Activated T-helper 1 cell treated with anti-CD3 and anti-CD28 coated beads, Interleukin-2, amount 50 U/mL, for 16 hours (primary cell): Measurements from ENCODE around the gene RBP3.

ENCODE experiments used
- DNase-seq, 2 donors: peaks; one replicate each; pipeline ENCODE4 v3.0.0-alpha.2; 2020; ENCODE audit warnings: low read depth in 1 of 2, low spot score in 1 of 2

RBP3 gene

DNA sequence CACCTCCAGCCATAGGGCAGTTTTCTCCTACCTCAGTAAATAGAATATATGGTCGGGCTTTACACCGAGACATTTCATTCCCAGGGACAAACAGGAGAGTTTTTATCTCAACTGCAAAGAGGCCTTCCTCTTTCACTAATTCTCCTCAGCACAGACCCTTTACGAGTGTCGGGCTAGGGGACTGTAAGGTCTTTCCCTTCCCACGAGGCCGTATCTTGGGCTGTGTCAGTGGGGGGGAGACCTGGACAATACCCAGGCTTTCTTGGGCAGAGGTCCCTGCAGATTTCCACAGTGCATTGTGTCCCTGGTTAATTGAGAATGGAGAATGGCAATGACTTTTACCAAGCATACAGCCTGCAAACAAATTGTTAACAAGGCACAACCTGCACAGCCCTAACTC, 49.1 kb downstream of the RBP3 start:
- no peak for DNase-seq

DNA sequence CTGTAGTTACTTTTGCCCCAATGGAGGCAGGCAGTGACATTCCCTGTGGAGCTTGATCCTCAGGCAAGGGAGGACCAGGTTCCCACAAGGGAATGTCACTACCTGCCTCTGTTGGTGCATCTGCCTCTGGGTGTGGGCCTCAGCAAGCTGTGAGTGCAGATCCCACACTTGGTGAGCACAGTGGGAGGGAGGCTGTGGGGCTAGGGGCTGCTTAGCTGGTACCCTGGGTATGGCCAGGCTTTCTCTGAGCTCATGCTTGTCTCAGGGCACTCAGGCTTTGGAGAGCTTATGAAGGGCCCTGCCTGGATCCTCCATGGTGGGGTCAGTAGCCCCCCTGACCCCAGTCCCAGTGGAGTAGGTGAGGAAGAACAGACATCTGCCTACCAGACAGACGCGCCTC, 52.1 kb downstream of the RBP3 start:
- DNase-seq: no peak

DNA sequence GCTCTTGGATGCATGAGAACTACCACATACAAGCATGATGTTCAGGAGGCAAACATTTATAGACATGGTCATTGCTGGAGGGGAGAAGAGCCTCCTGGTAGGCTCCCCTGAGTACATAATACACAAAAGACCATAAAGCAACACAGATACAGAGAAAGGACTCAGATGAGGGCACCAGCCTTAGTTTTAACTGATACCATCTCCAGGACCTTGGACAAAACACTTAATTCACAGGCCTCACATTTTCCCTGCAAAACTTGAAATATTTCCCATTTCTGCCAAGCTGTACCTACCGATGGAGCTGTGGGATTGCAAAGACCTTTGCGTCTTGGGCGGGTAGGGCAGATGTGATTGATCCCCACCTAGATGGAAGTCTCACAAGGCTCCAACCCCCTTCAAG, 52.6 kb downstream of the RBP3 start:
- DNase-seq: no peak

DNA sequence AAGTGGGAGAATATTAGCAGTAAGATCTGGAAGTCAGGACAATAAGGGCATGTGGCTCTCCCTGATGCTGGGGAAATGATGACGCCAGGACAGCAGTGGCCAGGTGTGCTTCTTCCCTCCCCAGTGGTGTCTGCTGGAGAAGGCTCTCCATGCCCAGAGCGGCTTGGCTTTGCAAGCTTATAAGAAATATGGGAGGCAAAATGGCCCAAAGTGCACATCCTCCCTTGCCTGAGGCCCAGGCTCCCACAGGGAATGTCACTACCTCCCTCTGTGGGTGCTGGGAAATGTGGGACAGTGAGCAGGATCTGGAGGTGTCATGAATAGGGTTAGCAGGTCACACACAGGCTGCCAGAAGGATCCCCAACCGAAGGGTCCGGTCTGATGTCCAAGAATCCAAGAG, 53.0 kb downstream of the RBP3 start:
- DNase-seq: no peak

DNA sequence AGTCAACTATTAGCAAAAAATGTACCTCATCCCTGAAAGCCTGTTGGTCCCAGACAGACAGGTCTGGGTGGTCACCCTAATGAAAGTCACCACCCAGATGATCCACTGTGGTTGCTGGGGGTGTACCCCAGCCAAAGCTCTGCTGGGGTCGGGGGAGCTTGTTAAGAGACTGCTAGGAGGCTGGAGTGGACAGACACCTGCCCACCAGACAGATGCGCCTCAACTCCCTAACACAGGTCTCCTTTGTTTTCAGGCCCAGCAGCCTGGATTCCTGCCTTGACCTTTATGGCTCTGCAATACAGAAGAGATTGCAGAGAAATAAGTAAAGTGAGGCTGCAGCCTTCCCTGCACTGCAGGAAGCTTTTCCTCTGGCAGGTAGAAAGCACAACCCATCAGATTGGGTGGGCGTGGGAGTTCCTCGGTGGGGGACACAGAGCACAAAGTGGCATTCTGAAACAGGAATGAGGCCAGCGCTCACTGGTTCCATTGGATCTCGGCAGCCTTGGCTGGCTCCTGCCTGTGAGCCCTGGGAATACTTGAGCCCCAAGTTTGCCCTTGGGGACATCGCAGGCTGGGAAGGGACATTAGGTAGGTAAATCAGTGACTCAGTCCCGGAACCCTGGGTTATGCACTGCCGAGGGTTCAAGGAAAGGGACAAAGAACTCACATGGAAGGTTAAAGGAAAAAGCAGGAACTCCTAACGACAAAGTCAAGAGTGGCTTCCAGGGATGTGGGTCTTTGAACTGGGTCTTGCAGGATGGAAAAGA, 53.9 kb downstream of the RBP3 start:
- no peak for DNase-seq

DNA sequence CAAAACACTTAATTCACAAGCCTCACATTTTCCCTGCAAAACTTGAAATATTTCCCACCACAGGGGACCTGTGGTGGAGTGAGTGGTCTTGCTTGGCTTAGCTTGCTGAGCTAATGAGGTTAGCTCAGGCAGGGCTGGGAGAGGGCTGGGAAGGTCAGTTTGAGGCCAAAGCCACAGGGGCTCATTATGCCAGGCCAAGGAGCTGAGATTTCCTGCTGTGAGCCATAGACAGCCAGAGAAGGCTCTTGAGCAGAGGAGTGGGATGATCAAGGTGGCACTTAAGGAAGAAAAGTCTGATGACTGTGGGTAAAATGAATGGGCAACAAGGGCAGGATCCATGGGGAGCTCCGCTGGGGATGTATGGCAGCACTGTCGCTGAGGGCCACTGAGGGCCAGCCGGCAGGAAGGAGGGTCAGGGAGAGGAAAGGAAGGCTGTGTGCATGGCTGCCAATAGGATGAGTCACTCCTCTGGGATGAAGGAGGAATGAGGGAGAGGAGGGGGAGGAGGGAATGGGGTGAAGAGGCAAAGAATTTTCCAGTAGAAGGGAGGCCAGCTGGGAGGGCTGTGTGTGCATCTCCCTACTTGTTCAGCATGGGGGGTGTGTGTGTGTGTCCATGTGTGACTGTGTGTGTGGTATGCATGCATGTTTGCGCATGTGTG, 54.6 kb downstream of the RBP3 start:
- no peak for DNase-seq

DNA sequence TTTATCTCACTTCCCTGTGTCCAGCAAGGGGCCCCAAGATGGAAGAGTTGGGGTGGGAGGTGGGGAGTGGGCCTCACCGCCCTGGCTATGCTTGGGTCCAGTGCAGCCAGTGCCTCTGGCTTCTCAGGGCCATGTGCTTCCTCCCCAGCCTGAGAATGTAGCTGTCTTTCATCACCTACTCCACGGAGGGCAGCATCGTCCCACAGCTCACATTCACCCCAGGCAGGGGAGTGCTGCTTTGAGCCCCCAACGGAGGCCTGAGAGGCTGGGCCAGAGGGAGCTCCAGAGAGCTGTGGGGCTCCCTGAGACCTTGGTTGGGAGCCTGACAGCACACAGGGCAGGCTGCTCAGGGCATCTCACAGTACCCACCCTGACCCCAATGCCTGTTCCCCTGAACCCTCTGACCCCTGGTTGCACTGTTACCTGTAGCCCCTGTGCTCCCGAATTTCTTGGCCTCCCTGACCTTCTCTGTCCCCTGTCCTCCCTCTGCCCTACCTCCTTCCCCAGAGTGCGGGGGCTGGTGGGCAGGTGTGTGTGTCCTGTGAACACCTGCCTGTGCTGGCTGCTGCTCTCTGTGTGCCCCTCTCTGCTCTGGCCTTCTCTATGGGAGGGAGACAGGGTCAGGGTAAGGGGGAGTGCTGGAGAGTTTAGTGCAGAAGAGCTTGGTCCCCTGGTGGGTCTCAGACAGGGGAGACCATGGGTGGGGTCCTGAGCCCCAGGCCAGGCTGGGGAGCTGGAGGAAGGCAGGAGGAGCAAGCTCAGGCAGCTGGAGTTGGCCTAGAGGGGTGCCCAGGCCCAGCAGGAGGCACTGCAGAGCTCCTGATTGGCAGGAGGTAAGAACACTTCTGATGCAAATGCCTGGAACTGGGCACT, 55.5 kb downstream of the RBP3 start:
- no peak for DNase-seq

DNA sequence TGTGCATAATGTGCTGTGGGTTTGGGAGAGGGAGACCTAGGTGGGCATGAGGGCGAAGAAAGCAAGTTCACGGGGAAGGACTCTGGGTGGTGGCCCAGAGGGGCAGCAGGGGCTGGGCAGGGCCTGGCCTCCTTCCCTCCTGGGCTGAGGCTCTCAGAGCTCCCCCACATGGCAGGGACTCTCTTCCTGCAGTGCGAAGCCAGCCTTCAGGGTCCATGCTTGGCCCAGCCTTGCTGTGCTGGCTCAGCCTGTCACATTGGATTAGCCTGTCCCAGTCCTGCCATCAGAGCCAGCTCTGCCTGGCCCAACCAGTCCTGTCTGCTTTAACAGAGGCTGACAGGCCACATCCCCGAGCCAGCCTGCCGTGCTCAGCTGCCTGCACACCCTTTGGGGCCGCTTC, 56.3 kb downstream of the RBP3 start:
- no peak for DNase-seq

DNA sequence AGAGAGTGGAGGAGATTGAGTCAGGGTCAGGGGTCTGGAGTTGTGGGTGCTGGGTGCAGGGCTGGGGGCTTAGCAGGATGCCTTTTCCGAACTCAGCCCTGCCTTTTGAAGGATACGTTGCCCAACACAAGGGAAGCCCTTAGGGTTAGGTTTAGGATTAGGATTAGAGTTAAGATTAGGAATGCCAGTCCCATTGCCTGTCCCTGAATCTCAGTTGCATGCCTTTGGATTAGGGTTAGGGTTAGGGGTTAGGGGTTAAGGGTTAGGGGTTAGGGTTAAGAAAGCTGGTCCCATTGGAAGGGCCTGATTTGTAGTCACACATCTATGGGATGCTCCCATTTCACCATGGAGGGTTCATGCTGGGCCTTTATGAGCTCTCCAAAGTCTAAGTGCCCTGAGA, 56.8 kb downstream of the RBP3 start:
- no peak for DNase-seq

DNA sequence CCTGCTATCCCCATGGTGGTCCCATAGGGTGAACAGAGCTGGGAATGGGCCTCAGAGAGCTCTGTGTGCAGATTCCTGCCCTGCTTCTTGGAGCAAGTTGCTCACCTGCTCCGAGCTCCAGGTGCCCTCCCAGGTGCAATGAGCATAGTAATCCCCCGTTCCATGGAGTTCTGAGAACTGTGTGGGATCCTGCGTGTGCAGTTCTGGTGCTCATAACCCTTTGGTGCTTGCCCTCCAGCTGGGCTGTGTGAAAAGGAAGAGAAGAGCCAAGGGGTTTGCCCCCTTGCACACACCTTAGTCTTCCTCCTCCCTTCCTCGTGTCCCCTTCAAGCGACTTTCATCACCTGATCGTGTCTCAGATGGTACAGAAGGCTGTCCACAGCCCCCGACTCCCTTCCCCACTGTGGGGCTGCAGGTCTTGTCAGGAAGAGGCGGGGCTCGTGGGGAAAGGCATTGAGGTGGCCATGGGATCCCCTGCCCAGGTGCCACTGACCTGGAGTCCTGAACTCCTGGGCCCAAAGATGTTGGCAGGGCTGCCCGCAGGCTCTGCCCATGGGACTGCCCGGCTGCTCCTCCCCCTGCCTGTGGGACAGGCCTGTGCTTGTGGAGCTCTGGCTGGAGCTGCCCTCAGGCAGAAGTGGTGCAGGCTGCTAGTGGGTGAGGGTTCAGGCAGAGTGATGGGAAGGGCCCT, 57.8 kb downstream of the RBP3 start:
- no peak for DNase-seq

DNA sequence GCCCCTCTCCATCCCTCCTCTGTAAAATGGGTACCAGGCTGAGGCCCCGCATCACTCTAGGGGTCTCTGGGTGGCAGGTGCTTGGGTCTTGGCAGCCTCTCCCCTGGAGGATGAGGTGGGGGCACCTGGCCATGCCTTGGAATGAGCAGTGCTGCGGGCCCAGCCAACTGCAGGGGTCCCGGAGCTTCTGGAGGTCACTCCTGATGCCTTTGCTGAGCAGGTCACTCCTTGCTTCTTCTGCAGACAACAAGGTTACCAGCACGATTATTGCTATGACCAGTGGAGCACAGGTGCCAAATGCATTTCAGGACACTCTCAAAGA, 58.3 kb downstream of the RBP3 start:
- no peak for DNase-seq

DNA sequence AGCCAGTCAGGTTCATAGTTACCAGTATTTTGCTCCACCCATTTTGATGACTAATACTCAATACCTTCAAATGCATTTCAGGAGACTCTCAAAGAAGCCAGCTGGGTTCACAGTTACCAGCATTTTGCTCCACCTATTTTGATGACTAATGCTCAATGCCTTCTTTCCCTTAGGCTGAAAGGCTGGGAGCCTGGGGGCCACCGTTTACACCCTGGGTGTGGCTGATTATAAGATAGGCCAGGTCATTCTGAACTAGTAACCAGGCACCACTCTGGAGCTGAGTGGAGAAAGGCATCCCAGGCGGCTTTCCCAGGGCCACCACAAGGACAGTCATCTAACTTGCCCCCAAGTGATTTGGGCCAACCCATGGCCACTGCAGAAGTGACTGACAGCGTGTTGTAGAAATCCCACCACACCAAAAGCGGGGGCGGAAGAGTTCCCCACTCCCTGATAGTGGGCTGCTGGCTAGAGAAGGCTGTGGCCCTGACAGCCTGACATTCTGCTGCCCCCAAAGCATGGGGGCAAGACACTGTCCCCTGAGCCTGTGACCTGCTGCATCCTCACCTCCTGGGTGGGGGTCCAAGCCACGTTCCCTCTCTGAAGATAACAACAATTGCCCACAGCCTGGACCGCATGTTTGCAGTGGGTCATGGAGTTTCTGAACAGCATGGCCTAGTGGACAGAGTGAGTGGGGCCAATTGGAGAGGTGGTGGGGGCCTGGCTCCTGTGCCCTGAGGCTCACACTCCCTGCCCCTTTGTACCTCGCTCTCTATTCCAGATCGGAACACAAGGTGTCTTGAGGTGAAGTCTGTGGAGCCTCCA, 58.9 kb downstream of the RBP3 start:
- DNase-seq: no peak
